Measurements from ENCODE around the gene NOG. TPM values are rescaled to one million over a fixed set of nuclear protein-coding genes. Genes with fewer than 3 reads are reported as not detected.

The NOG gene
- total and polyA plus RNA-seq, 2 donors (not counting 3 experiments of a cell fraction or from before 2014, with no cell fraction given), result 0.63 to 2.3 TPM

DNA sequence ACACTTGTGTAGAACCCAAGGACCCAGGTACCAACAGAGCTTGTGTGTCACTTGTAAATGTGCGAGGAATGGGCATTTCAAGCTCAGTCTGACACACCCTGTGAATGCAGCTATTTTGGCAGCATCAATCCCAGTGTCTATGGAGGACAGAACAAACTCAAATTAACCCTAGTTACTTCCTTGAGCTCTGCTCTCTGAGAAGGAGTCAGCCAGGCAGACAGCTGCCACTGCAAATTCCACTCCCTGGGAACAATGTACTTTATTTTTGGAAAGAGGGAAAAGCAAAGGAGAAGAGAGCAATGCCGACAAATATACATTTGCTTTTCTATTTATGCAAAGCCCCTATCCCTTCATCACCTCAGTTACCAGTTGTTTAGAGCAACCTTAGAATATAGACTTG lies 48.4 kb upstream of the NOG start:
- dilution Hi-C loops (cut with MboI; ENCODE audit: extremely low pct_ligation_motif_present, low sequenced_read_pairs), result no loop called here
- Histone ChIP-seq H2AFZ (ENCODE audit: low read depth, low read length) (no peak overlapping the region), H3K9ac (replicated peaks; ENCODE audit: extremely low read depth, insufficient read depth, low read length) (no peak overlapping the region), H3K27me3 (ENCODE audit: control insufficient read depth in 2 of 2, insufficient read depth in 2 of 2, low read length in 2 of 2) (no peaks in the 10 kb centered on the region), H3K36me3 (ENCODE audit: control insufficient read depth in 2 of 2, extremely low read depth in 1 of 2, insufficient read depth in 2 of 2, low read length in 2 of 2) (no peaks in the 10 kb centered on the region), H4K20me1 (replicated peaks; ENCODE audit: control insufficient read depth, extremely low read depth, insufficient read depth, low read length) (no peaks in the 10 kb centered on the region), H3K4me2 (ENCODE audit: insufficient read depth, low read length) (no peak overlapping the region), H3K79me2 (ENCODE audit: control insufficient read depth, insufficient read depth, low read length) (no peaks in the 10 kb centered on the region), H3K27ac (ENCODE audit: insufficient read depth, low read depth, low read length) (no peak overlapping the region), H3K9me1 (replicated peaks; ENCODE audit: control insufficient read depth, extremely low read depth, insufficient read depth, low read length) (no peaks in the 10 kb centered on the region), H3K4me3 (replicated peaks in 1 of 3; ENCODE audit: insufficient read depth in 1 of 3, low read depth in 1 of 3, low read length in 3 of 3) (no peak overlapping the region), H3K9me3 (replicated peaks; ENCODE audit: control insufficient read depth, insufficient read depth, low read length) (no peaks in the 10 kb centered on the region), H3K4me1 (ENCODE audit: control insufficient read depth, extremely low read depth, insufficient read depth, low read length) (no peaks in the 10 kb centered on the region)
- TF ChIP-seq EZH2 (IDR thresholded peaks at IDR 0.05; ENCODE audit: borderline replicate concordance, low read depth, low read length, severe bottlenecking), result no peak
- TF ChIP-seq JUN (IDR thresholded peaks at IDR 0.05; ENCODE audit: borderline replicate concordance, insufficient read depth, insufficient read length, low read depth), result no peak
- TF ChIP-seq POLR2A (IDR thresholded peaks at IDR 0.05; ENCODE audit: low read depth, low read length), result no peak
- no peak for TF ChIP-seq MYC (IDR thresholded peaks at IDR 0.05; ENCODE audit: low read depth, low read length)
- TF ChIP-seq, protein P1, sequence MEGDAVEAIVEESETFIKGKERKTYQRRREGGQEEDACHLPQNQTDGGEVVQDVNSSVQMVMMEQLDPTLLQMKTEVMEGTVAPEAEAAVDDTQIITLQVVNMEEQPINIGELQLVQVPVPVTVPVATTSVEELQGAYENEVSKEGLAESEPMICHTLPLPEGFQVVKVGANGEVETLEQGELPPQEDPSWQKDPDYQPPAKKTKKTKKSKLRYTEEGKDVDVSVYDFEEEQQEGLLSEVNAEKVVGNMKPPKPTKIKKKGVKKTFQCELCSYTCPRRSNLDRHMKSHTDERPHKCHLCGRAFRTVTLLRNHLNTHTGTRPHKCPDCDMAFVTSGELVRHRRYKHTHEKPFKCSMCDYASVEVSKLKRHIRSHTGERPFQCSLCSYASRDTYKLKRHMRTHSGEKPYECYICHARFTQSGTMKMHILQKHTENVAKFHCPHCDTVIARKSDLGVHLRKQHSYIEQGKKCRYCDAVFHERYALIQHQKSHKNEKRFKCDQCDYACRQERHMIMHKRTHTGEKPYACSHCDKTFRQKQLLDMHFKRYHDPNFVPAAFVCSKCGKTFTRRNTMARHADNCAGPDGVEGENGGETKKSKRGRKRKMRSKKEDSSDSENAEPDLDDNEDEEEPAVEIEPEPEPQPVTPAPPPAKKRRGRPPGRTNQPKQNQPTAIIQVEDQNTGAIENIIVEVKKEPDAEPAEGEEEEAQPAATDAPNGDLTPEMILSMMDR (IDR thresholded peaks at IDR 0.05; ENCODE audit: extremely low read depth in 1 of 2, insufficient read depth in 1 of 2, low read depth in 1 of 2, low read length in 2 of 2), result no peak
- TF ChIP-seq, protein P2, sequence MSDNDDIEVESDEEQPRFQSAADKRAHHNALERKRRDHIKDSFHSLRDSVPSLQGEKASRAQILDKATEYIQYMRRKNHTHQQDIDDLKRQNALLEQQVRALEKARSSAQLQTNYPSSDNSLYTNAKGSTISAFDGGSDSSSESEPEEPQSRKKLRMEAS (IDR thresholded peaks at IDR 0.05; ENCODE audit: insufficient read depth, insufficient read length), result no peak
- no peak for TF ChIP-seq FOS (IDR thresholded peaks at IDR 0.05; ENCODE audit: borderline replicate concordance, insufficient read depth, low read length)
- no peak for TF ChIP-seq POLR2AphosphoS5 (IDR thresholded peaks at IDR 0.05; ENCODE audit: insufficient read depth, low read depth, low read length)
- no peak for TF ChIP-seq GATA2 (IDR thresholded peaks at IDR 0.05; ENCODE audit: insufficient read depth, insufficient read length, low read depth, low read length)
- ChIA-PET POLR2A (no interaction called here), CTCF (no interaction called here)
- intact Hi-C loops (cut with micrococcal nuclease), result no loop called here
- FAIRE-seq, result no peak
- DNase-seq (ENCODE audit: low read depth, low spot score), result no peak
- BruUV-seq (replicated peaks), result no TSS peak

Data from endothelial cell of umbilical vein (primary cell).